ENCODE data around the gene BORCS5.
"Not testable (repeated sequence)": the region's sequence is repeated elsewhere in the genome, so short reads cannot be mapped to it uniquely, and the experiment has no call there.

BORCS5 gene

DNA sequence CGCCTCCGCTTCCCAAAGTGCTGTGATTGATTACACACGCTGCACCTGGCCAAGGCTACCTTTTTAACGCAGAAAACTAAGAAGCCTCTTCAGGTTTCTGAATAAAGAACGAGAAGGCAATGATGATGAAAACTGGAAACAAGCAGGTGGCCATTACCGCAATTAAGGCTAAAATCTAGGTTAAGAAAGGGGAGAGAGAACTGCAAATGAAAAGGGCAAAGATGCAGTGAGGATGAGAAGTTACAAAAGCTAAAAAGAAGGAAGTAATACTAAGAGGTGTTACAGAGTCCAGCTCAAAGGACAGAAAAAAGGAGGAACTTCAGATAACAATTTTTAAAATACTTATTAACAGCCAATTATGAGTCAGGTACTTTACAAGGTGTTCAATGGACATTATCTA is 126.1 kb downstream of the BORCS5 start:
- DNase-seq = no peak

GRCh38 chr12:12483438-12483837 is 126.6 kb downstream of the BORCS5 start:
- DNase-seq = no peak

- no peak for DNase-seq
Measured at GRCh38 chr12:12486661-12487240, 129.9 kb downstream of the BORCS5 start.

DNA sequence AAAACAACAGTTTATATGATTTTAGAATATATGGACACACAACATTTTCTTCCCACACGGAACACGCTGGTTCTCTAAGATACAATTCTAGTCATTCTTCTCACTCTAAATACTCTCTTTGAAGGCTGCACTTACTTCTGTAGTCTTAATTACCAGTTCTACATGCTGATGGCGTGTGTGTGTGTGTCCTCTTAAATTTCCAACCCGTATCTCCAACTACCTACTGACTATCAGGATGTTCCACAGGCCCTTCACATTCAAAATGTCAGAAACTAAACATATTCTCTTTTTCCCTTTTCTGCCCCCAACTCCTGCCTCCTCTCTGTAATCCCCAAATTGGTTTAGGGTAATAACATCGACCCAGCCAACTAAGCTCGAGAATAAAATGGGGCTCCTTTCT is 130.6 kb downstream of the BORCS5 start:
- DNase-seq = no peak

GRCh38 chr12:12488296-12488695 is 131.4 kb downstream of the BORCS5 start:
- peak in 1 of 56 donors; percentile 16 for DNase-seq

GRCh38 chr12:12488823-12489550 is 132.1 kb downstream of the BORCS5 start:
- no peak for DNase-seq

- no peak for DNase-seq
Measured at GRCh38 chr12:12491606-12492005, 134.7 kb downstream of the BORCS5 start.

DNA sequence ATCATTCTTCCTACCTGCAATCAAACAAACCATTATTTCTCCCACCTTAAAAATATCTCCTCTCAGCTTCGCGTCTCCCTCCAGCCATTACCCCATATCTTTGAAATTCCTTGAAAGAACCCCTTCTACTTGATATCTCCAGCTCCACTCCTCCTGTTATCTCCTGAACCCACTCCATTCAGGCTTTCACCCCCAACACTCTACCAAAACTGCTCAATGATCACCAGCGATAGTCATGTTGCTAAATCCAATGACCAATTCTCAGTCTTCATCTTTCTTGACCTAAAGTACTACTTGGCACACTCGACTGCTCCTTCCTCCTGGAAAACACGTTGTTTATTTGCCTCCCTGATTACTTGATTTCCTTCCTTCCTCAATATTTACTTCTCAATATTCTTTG is 135.7 kb downstream of the BORCS5 start:
- DNase-seq = no peak

GRCh38 chr12:12495536-12495935 is 138.7 kb downstream of the BORCS5 start:
- no peak for DNase-seq

DNA sequence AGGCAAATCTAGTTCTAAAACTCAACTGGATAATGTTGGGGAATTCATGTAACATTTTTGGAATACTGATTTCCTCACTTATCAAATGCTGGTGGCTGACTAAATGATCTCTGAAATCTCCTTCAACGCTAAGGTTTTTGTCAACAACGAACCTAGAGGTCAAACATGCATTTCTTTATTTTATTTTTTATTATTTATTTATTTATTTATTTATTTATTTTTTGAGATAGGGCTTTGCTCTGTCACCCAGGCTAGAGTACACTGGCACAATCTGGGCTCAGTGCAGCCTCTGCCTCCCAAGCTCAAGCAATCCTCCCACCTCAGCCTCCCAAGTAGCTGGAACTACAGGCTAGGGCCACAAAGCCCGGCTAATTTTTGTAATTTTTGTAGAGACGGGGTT is 141.3 kb downstream of the BORCS5 start:
- no peak for DNase-seq

DNA sequence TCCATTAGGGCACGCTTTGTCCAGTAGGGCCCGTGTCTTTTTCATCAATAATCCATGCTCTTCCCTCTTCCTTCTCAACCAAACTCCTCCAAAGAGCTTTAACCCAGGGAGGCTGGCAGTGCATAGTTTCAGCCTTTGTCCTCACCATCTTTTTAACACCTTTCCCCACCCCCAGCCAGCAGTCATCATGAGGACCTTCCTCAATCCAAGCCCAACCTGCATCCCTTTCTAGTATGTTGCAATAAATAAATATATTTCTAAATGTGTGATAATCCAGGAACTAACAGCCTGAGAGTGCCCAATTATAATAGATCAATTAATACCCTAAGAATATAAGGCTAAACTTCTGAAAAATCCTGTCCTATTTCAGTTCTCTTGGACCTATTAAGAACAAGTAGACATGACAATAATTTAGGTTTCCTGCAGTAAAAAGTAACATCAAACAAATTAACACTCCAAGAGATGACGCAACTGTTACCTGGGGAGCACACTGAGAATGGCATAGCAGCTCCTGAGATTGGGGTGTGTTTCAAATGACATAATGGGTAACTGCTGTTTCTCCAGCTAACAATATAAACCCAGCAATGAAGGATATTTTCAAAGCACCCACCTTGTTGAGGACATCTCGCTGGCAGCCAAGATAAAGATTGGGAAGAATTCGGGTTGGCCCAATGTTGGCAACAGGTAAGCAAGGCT is 143.2 kb downstream of the BORCS5 start:
- no peak for DNase-seq

- no peak for DNase-seq
Measured at GRCh38 chr12:12501121-12501520, 144.2 kb downstream of the BORCS5 start.

DNA sequence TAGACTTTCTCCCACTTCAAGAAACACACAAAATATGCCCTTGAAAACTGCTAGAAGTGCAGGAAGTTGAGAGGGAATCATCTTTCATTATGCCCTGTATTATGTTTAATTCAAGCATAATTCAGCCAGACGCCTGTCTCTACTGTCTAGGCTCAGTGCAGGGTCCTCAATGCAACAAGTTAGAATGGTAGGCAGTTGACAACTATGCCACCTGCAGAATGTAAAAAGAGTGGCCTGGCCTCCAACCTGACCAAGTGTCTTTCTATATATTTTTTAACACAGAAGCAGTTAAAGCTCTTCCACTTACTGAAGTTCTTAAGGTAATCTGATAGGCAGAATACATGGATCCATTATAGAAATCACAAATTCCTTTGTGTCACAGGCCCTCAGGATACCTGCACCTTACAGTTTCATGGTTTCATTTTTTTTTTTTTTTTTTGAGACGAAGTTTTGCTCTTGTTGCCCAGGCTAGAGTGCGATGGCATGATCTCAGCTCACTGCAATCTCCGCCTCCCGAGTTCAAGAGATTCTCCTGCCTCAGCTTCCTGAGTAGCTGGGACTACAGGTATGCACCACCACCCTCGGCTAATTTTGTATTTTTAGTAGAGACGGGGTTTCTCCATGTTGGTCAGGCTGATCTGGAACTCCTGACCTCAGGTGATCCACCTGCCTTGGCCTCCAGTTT is 145.4 kb downstream of the BORCS5 start:
- not testable (repeated sequence) for DNase-seq

- DNase-seq = no peak
Measured at GRCh38 chr12:12502815-12503151, 145.9 kb downstream of the BORCS5 start.

GRCh38 chr12:12503384-12504078 is 146.7 kb downstream of the BORCS5 start:
- no peak for DNase-seq

- peak in 1 of 56 donors; percentile 17 for DNase-seq
Measured at GRCh38 chr12:12505544-12506495, 148.9 kb downstream of the BORCS5 start.

GRCh38 chr12:12506496-12506890 is 149.6 kb downstream of the BORCS5 start:
- DNase-seq = no peak

DNA sequence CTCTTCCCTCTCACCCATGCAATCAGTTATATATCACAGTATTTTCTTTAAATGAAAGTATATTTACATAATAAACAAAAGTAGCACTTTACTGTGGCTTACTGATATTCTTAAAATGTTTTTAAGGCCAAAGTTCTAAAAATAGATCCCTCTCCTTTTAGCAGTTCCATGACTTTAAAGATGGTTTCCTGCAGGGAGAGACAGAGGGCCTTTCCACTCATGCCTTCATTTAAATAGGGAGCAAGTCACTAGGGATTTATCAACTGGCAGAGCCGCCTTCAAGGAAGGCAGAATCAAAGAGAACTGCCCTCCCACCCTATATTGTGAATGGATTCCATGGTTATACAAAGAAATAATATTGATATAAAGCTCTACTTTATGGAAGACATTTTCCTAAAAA is 150.2 kb downstream of the BORCS5 start:
- no peak for DNase-seq

DNA sequence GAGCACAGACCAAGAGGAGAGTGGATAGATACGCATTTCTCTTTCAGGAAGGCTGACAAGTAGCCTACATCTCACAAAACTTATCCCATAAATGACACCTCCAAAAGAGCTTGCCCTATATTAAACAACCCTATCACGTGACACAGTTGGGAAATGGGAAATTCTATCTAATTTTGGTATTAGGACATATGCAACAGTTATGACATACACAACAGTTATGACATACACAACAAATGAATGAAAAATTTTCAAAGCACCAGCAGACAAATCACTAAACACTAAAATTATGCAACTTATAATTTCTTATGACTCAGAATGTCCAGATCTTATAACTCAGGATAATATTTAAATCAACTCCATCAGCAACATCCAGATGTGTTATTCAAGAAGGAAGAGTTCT is 151.7 kb downstream of the BORCS5 start:
- DNase-seq = no peak

DNA sequence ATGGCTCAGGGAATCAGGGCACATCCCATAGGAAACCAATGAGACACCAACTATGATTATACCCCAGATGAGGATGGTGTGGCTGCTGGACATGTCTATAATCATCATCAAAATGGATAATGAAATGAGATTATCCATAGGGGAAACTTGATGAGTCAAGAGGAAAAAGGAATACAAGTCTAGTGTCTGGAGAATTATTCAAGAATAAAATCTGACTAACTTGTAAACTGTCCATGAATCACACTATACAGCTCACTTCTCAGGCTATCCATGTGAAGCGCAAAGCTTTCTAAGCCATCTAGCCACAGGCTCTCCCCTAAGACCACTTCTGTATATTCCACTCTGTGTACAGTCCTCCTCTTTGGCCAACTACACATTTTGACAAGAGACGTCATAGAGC is 153.3 kb downstream of the BORCS5 start:
- no peak for DNase-seq
